Hematopoietic multipotent progenitor cell treated with erythropoietin and hydrocortisone succinate and interleukin-3 and kit ligand, for 8 days (in vitro differentiated cells): Measurements from ENCODE around the gene KIR2DL3.

Source experiments
- DNase-seq: peaks from one replicate; pipeline ENCODE4 v3.0.0-alpha.2; 2015

Gene KIR2DL3

DNA sequence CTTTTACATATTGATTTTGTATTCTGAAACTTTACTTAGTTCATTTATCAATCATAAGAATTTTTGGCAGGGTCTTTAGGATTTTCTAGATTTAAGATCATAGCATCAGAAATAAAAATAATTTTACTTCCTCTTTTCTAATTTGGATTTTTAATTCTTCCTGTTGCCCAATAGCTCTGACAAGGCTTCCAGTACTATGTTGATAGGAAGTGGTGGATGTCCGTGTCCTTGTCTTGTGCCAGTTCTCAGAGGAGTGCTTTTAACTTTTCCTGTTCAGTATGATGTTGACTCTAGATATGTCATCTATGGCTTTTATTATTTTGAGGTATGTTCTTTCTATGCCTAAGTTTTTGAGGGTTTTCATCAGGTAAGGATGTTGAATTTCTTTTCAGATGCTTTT lies 57.4 kb downstream of the KIR2DL3 start:
- no peak for DNase-seq
